Activated CD4-positive, alpha-beta T cell treated with anti-CD3 and anti-CD28 coated beads, Interleukin-2, amount 10 ng/mL, durations not matched to agents 7 days and 5 days (primary cell): ENCODE results near the gene TES. TPM values are rescaled to one million over a fixed set of nuclear protein-coding genes. Genes with fewer than 3 reads are reported as not detected.
A peak's percentile ranks its signal among the peaks of the same experiment; 100 is the strongest.
"Not testable (repeated sequence)": the region's sequence is repeated elsewhere in the genome, so short reads cannot be mapped to it uniquely, and the experiment has no call there.

ENCODE experiments used
- CTCF ChIA-PET: fragments of 350-600 bp; sonication (Branson Sonifier 250); formaldehyde crosslinking; loops from one replicate; lab custom pipeline; 2021; ENCODE audit warnings: antibody characterized with exemption; lab: Charles Lee
- POLR2A ChIA-PET: fragments of 350-600 bp; sonication (Branson Sonifier 250); formaldehyde crosslinking; loops from one replicate; lab custom pipeline; 2021; ENCODE audit warnings: antibody characterized with exemption; lab: Charles Lee
- DNase-seq: peaks from one replicate; pipeline ENCODE4 v3.0.0-alpha.2; 2020
- H3K27ac Mint-ChIP-seq: one replicate; pipeline ENCODE4 v1.8.0; 2021; ENCODE audit warnings: mild to moderate bottlenecking, moderate library complexity, mixed read lengths
- H3K27me3 Mint-ChIP-seq: one replicate; pipeline ENCODE4 v1.8.0; 2021; ENCODE audit warnings: mixed read lengths
- H3K36me3 Mint-ChIP-seq: one replicate; pipeline ENCODE4 v1.8.0; 2021; ENCODE audit warnings: low read depth, mixed read lengths
- H3K4me1 Mint-ChIP-seq: one replicate; pipeline ENCODE4 v1.8.0; 2021; ENCODE audit warnings: mixed read lengths
- H3K4me3 Mint-ChIP-seq: one replicate; pipeline ENCODE4 v1.8.0; 2021; ENCODE audit warnings: mild to moderate bottlenecking, moderate library complexity, mixed read lengths
- H3K9me3 Mint-ChIP-seq: one replicate; pipeline ENCODE4 v1.8.0; 2021; ENCODE audit warnings: mixed read lengths
- total RNA-seq, 2 experiments: library from RNA; stranded (reverse); gene quantifications; one replicate each; pipeline ENCODE4 v1.2.3, GENCODE V29; 2021

Gene TES
- total RNA-seq, 2 experiments from 2014 or later, result 139 to 140 TPM

DNA sequence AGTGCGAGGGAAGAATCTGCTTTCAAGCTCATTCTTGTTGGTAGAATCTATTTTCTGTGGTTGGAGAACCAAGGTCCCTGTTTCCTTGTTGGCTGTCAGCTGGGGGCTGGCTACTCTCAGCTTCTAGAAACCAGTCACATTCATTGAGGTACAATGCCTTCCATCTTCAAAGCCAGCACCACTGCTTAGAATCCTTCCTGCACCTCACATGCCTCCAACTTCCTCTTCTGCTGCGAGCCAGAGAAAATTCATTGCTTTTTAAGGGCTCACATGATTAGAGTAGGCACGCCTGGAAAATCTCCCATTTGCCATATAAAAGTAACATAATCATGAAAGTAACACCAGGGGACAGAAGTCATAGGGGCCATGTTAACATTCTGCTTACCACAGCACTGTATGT, 28.7 kb downstream of the TES start:
- CTCF ChIA-PET, result interaction anchor here (0.7 to 1.1 kb wide), 2 partner anchors 28 to 59 kb away, joined by 3 to 5 read pairs; partner anchors contain the start of gene TES
- Mint-ChIP-seq H3K4me3 (no peak overlapping the region), H3K9me3 (peaks cover 5% of the 10 kb centered on the region), H3K4me1 (peaks cover 34% of the 10 kb centered on the region), H3K27ac (no peak overlapping the region), H3K36me3 (peaks cover 51% of the 10 kb centered on the region), H3K27me3 (no peaks in the 10 kb centered on the region)
- no peak for DNase-seq
- POLR2A ChIA-PET, result no interaction called here

DNA sequence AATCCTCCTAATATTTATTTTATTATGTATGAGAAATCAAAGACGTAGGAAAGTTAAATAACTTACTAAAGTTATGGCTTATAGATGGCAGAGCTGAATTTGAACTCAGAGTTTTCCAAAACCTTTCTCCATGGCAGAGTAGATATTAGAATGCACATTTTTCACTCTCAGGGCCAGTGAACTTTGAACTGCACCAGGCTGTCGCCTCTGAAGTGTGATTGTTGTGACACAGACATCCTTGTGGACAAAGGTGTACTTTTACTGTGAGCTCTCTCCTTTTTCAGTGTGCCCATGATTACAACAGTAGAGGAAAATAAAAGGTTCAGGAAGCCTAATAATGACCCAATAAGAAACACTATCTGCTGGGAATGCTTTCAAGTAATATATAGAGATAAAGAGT, 29.1 kb downstream of the TES start:
- no peak for DNase-seq
- H3K27ac Mint-ChIP-seq, result no peak overlapping the region
- H3K9me3 Mint-ChIP-seq, result peaks cover 8% of the 10 kb centered on the region
- peaks cover 31% of the 10 kb centered on the region for H3K4me1 Mint-ChIP-seq
- H3K36me3 Mint-ChIP-seq, result peaks cover 53% of the 10 kb centered on the region
- POLR2A ChIA-PET, result no interaction called here
- CTCF ChIA-PET, result interaction anchor here (0.7 to 1.1 kb wide), 2 partner anchors 29 to 59 kb away, joined by 3 to 5 read pairs; partner anchors contain the start of gene TES
- no peak overlapping the region for H3K4me3 Mint-ChIP-seq
- no peaks in the 10 kb centered on the region for H3K27me3 Mint-ChIP-seq

DNA sequence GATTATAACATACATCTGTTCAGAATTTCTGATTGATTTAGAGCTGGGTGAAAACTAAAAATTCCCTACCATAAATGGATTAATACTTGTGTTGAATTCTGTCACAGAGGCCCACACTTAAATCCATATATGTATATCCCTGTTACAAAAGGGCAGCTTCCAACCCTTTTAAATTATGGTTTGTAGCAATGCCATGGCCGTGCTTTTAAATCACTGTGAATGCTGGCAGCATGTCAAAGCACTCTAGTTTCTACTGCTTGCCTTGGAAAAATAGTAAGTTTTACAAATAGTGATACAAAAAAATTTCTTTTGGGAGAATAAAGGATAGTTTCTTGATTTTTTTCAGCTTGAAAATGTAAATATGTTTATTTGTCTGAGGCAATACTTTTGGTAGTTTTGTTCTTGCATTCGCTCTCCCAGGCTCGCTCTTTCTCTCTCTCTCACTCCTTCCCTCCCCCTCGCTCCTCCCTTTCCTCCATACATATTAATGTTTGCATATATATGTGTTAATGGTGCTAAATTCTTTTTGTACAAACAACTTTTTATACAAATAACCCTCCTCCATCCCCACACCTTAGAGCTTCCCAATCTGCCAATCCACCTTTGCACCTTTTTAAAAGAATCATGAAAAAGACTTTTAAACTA, 29.8 kb downstream of the TES start:
- no peak overlapping the region for H3K27ac Mint-ChIP-seq
- no peak overlapping the region for H3K4me3 Mint-ChIP-seq
- H3K9me3 Mint-ChIP-seq, result peaks cover 14% of the 10 kb centered on the region
- peaks cover 60% of the 10 kb centered on the region for H3K36me3 Mint-ChIP-seq
- no peaks in the 10 kb centered on the region for H3K27me3 Mint-ChIP-seq
- peaks cover 26% of the 10 kb centered on the region for H3K4me1 Mint-ChIP-seq
- DNase-seq, result no peak
- ChIA-PET POLR2A (no interaction called here), CTCF (interaction anchor here (1.0 to 1.6 kb wide), 2 partner anchors 20 to 60 kb away, joined by 4 to 5 read pairs; no protein-coding TSS in a partner anchor)

DNA sequence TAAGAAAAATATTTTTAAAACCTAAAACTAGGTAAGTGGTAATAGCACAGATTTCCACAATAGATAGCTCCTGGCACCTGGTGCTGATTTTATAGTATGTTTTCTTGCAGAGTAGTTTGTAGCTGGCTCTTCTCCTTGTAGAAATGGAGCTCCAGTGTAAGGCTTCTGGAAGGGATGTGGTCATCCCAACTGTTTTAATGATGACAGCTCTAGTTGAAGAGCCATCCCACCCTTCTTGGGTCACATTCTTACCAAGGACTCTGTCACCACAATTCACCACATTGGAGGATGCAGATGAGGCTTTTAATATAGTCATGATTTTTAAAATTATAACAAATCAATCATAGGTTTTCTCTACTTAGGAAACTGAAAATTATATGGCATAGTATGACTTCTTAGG, 31.0 kb downstream of the TES start:
- POLR2A ChIA-PET, result no interaction called here
- CTCF ChIA-PET, result interaction anchor here (1.0 to 1.6 kb wide), 2 partner anchors 19 to 61 kb away, joined by 4 to 5 read pairs; no protein-coding TSS in a partner anchor
- no peak for DNase-seq
- Mint-ChIP-seq H3K4me3 (no peak overlapping the region), H3K4me1 (peaks cover 26% of the 10 kb centered on the region), H3K36me3 (peaks cover 66% of the 10 kb centered on the region), H3K27ac (no peak overlapping the region), H3K27me3 (no peaks in the 10 kb centered on the region), H3K9me3 (peaks cover 18% of the 10 kb centered on the region)

DNA sequence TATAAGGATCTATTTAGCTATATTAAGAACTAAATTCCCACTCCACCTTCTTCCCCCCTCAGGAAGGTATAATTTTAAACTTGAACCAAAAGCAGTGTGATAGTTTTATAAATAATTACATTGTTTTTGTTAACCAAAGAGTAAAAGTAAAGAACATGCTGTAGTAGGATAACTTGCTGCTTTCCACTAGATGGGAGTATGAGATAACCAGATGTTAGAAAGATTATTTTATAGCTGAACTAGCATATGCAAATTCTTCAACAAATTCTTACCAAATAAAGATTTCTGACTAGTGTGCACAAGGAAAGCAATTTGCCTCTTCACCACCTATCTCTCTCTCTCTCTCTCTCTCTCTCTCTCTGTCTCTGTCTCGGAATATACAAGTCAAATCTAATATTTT, 31.8 kb downstream of the TES start:
- ChIA-PET CTCF (no interaction called here), POLR2A (no interaction called here)
- DNase-seq, result no peak
- no peaks in the 10 kb centered on the region for H3K27me3 Mint-ChIP-seq
- H3K4me1 Mint-ChIP-seq, result peaks cover 28% of the 10 kb centered on the region
- H3K27ac Mint-ChIP-seq, result no peak overlapping the region
- peaks cover 66% of the 10 kb centered on the region for H3K36me3 Mint-ChIP-seq
- peaks cover 18% of the 10 kb centered on the region for H3K9me3 Mint-ChIP-seq
- H3K4me3 Mint-ChIP-seq, result no peak overlapping the region

DNA sequence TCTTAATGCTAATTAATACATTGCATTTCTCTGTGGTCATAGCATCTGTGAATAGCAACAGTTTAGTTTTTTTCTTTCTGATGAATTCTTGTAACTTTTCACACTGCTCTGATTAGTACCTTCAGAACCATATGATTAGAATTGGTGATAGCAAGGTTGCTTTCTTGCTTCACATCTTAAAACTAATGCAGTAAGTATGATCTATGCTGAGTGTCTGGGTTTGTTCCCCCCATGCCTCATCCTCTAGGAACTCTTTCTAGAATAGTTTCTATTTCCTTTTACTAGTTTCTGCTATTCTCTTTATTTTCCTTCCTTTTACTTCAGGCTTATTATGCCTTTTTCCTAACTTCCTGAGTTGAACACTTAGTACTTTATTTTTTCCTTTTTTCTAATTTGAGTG, 32.4 kb downstream of the TES start:
- peaks cover 18% of the 10 kb centered on the region for H3K9me3 Mint-ChIP-seq
- H3K27ac Mint-ChIP-seq, result no peak overlapping the region
- no peak overlapping the region for H3K4me3 Mint-ChIP-seq
- DNase-seq, result no peak
- ChIA-PET POLR2A (no interaction called here), CTCF (no interaction called here)
- H3K27me3 Mint-ChIP-seq, result no peaks in the 10 kb centered on the region
- peaks cover 22% of the 10 kb centered on the region for H3K4me1 Mint-ChIP-seq
- H3K36me3 Mint-ChIP-seq, result peaks cover 64% of the 10 kb centered on the region

DNA sequence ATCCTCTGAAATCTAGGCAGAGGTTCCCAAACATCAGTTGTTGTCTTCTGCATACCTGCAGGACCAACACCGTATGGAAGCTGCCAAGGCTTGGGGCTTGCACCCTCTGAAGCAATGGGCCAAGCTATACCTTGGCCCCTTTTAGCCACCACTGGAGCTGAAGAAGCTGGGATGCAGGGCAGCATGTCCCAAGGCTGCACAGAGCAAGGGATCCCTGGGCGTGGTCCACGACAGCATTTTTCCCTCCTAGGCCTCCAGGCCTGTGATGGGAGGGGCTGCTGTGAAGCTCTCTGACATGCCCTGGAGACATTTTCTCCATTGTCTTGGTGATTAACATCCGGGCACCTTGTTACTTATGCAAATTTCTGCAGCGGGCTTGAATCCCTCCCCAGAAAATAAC, 34.5 kb downstream of the TES start:
- H3K9me3 Mint-ChIP-seq, result peaks cover 18% of the 10 kb centered on the region
- POLR2A ChIA-PET, CTCF ChIA-PET, DNase-seq, H3K4me3 Mint-ChIP-seq, H3K27me3 Mint-ChIP-seq, H3K27ac Mint-ChIP-seq: not testable (repeated sequence)
- peaks cover 66% of the 10 kb centered on the region for H3K36me3 Mint-ChIP-seq
- H3K4me1 Mint-ChIP-seq, result peaks cover 15% of the 10 kb centered on the region

DNA sequence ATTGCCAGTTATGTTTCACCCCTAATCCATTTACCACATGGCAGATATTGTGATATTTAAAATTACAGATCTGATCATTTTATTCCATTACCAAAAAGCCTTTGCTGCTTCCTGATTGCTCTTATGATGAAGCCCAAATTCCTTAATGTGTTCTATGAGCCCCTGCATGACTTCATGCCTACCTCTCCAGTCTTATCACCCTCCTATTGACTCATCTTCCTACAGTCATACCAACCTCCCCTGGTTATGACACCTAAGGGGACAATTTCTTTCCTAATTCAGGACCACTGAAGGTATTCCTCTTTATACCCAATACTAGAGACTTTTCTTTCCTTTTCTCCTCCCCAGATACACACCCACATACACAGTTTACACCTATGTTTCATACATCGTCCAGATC, 36.0 kb downstream of the TES start:
- H3K36me3 Mint-ChIP-seq, result peaks cover 70% of the 10 kb centered on the region
- no peak for DNase-seq
- no peak overlapping the region for H3K4me3 Mint-ChIP-seq
- no peaks in the 10 kb centered on the region for H3K27me3 Mint-ChIP-seq
- ChIA-PET CTCF (interaction anchor here (0.8 kb wide), 1 partner anchor 11 kb away, joined by 3 read pairs; no protein-coding TSS in a partner anchor), POLR2A (no interaction called here)
- peaks cover 13% of the 10 kb centered on the region for H3K4me1 Mint-ChIP-seq
- no peak overlapping the region for H3K27ac Mint-ChIP-seq
- H3K9me3 Mint-ChIP-seq, result peaks cover 18% of the 10 kb centered on the region

DNA sequence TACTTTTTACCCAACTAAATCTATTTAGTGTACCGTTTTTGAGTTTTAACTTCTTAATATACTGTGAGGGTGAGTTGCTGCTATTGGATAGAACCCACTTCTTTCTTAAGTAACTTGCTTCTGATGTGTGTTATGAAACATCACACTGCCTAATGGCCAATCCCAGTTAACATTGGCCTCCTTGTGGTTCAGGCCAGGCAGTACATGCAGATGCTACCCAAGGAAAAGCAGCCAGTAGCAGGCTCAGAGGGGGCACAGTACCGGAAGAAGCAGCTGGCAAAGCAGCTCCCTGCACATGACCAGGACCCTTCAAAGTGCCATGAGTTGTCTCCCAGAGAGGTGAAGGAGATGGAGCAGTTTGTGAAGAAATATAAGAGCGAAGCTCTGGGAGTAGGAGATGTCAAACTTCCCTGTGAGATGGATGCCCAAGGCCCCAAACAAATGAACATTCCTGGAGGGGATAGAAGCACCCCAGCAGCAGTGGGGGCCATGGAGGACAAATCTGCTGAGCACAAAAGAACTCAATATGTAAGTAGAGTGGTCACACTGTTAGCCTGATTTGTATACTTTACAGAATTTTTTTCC, 39.7 kb downstream of the TES start:
- H3K36me3 Mint-ChIP-seq, result peaks cover 71% of the 10 kb centered on the region
- no peak overlapping the region for H3K4me3 Mint-ChIP-seq
- peaks cover 5% of the 10 kb centered on the region for H3K9me3 Mint-ChIP-seq

DNA sequence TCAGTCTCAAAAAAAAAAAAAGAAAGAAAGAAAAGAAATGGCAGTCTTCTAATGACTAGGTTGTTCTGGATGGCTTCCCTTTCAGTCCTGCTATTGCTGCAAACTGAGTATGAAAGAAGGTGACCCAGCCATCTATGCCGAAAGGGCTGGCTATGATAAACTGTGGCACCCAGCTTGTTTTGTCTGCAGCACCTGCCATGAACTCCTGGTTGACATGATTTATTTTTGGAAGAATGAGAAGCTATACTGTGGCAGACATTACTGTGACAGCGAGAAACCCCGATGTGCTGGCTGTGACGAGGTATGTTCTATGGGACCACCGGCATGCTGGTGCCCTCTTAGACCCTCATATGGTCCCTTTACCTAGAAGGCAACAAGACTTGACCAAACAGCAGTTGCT, 41.3 kb downstream of the TES start:
- Mint-ChIP-seq H3K36me3 (peaks cover 63% of the 10 kb centered on the region), H3K27me3 (no peaks in the 10 kb centered on the region), H3K27ac (no peak overlapping the region), H3K4me3 (no peak overlapping the region), H3K9me3 (no peaks in the 10 kb centered on the region), H3K4me1 (peaks cover 9% of the 10 kb centered on the region)
- POLR2A ChIA-PET, result no interaction called here
- CTCF ChIA-PET, result no interaction called here
- no peak for DNase-seq

More for the DNA sequence above, 39.7 kb downstream of the TES start:
- Mint-ChIP-seq H3K27ac (no peak overlapping the region), H3K27me3 (no peaks in the 10 kb centered on the region), H3K4me1 (peaks cover 19% of the 10 kb centered on the region)
- ChIA-PET CTCF (interaction anchor here (1.4 kb wide), 1 partner anchor 17 kb away, joined by 3 read pairs; no protein-coding TSS in a partner anchor), POLR2A (no interaction called here)
- no peak for DNase-seq

DNA sequence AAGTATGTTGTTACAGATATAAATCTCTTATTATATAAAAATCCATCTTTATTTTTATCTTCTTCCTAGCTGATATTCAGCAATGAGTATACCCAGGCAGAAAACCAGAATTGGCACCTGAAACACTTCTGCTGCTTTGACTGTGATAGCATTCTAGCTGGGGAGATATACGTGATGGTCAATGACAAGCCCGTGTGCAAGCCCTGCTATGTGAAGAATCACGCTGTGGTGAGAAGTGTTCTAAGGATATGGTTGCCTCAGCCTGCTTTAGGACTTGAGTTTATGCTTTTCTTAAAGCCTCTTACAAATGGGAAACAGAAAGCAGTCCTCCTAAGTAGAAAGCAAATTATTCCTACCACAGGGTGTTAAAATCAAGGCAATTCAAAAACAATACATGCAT, 41.9 kb downstream of the TES start:
- no peak for DNase-seq
- POLR2A ChIA-PET, result no interaction called here
- Mint-ChIP-seq H3K27ac (no peak overlapping the region), H3K4me1 (peaks cover 9% of the 10 kb centered on the region), H3K9me3 (no peaks in the 10 kb centered on the region), H3K27me3 (no peaks in the 10 kb centered on the region), H3K36me3 (peaks cover 62% of the 10 kb centered on the region), H3K4me3 (no peak overlapping the region)
- CTCF ChIA-PET, result no interaction called here

DNA sequence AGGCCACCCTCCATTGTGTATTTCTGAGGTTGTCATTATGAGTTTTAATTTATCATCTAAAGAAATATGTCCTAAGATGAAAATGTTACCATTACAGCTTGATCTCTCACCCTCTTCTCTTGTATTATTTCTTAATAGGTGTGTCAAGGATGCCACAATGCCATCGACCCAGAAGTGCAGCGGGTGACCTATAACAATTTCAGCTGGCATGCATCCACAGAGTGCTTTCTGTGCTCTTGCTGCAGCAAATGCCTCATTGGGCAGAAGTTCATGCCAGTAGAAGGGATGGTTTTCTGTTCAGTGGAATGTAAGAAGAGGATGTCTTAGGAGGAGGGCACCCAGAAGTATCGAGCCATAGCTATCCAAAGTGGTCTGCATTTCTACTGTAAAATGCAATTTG, 46.8 kb downstream of the TES start:
- Mint-ChIP-seq H3K27me3 (no peaks in the 10 kb centered on the region), H3K9me3 (no peaks in the 10 kb centered on the region), H3K4me1 (peaks cover 13% of the 10 kb centered on the region), H3K27ac (no peak overlapping the region), H3K4me3 (no peak overlapping the region), H3K36me3 (peaks cover 45% of the 10 kb centered on the region)
- DNase-seq, result no peak
- POLR2A ChIA-PET, result interaction anchor here (0.7 kb wide), 1 partner anchor 46 kb away, joined by 6 read pairs; no protein-coding TSS in a partner anchor
- CTCF ChIA-PET, result no interaction called here

DNA sequence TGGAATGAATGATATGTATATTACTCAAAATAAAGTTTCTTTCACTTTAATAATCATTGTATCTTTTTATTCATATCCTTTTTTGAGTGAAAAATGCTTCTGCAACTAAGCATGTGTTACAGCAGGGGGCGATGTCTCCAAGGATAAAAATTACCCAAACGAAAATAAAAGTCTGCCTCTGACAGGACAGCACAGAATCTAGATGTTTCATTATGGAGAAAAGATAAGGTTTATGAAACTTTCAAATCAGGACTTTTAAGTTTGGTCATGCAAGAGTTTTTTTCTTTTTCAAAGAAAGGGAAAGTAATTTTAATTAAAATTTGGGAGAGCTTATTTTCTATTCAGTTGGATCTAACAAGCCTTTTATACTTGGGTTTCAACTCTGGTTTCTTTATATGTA, 48.4 kb downstream of the TES start:
- CTCF ChIA-PET, result interaction anchor here (0.7 to 1.7 kb wide), 5 partner anchors 11 to 330 kb away, joined by 3 to 6 read pairs (median 4); partner anchors contain the start of gene TES
- Mint-ChIP-seq H3K27me3 (no peaks in the 10 kb centered on the region), H3K27ac (no peak overlapping the region), H3K4me3 (no peak overlapping the region), H3K4me1 (peaks cover 11% of the 10 kb centered on the region), H3K9me3 (no peaks in the 10 kb centered on the region), H3K36me3 (peaks cover 34% of the 10 kb centered on the region)
- POLR2A ChIA-PET, result interaction anchor here (0.6 kb wide), 1 partner anchor 1054 kb away, joined by 4 read pairs; no protein-coding TSS in a partner anchor
- DNase-seq, result peak; percentile 50
